Right renal pelvis (tissue), 4 donors: Measurements from ENCODE around the gene TOMM34. TPM values are rescaled to one million over a fixed set of nuclear protein-coding genes. Genes with fewer than 3 reads are reported as not detected.

Experiments
- DNase-seq, 4 donors: peaks; one replicate each; pipeline ENCODE4 v3.0.0-alpha.2; 2013; ENCODE audit warnings: low read depth in 4 of 4, low spot score in 3 of 4, missing footprints in 1 of 4
- polyA plus RNA-seq, 4 donors: library from polyadenylated mRNA; unstranded; fragments of 120-200 nt; gene quantifications; one replicate each; pipeline ENCODE4 v1.2.1, GENCODE V29; 2013; ENCODE audit not compliant: insufficient read length in 4 of 4

The TOMM34 gene
- polyA plus RNA-seq, 4 donors = 40.8 to 46.7 (median 42.8) TPM

GRCh38 chr20:44963325-44964215 lies 3.4 kb upstream of the TOMM34 start:
- no peak for DNase-seq

- no peak for DNase-seq
Measured at GRCh38 chr20:44962483-44962882, 2.3 kb upstream of the TOMM34 start.

- DNase-seq = no peak
Measured at GRCh38 chr20:44961870-44962267, 1.7 kb upstream of the TOMM34 start.

GRCh38 chr20:44961011-44961869 lies 1.0 kb upstream of the TOMM34 start:
- no peak for DNase-seq

GRCh38 chr20:44959638-44960102 lies 527 bp downstream of the TOMM34 start:
- DNase-seq = peak in 2 of 4 donors; percentile 15 to 20

GRCh38 chr20:44959082-44959637 lies 1.0 kb downstream of the TOMM34 start:
- DNase-seq = no peak

- no peak for DNase-seq
Measured at GRCh38 chr20:44958276-44958675, 1.9 kb downstream of the TOMM34 start.

- DNase-seq = no peak
Measured at GRCh38 chr20:44956410-44956809, 3.8 kb downstream of the TOMM34 start.

- DNase-seq = no peak
Measured at GRCh38 chr20:44955270-44955669, 4.9 kb downstream of the TOMM34 start.

- DNase-seq = no peak
Measured at GRCh38 chr20:44954211-44954610, 6.0 kb downstream of the TOMM34 start.

GRCh38 chr20:44952731-44953130 lies 7.5 kb downstream of the TOMM34 start:
- DNase-seq = no peak

GRCh38 chr20:44950368-44950767 lies 9.8 kb downstream of the TOMM34 start:
- no peak for DNase-seq

- DNase-seq = no peak
Measured at GRCh38 chr20:44948513-44948912, 11.7 kb downstream of the TOMM34 start.

GRCh38 chr20:44948107-44948506 lies 12.1 kb downstream of the TOMM34 start:
- DNase-seq = no peak

- no peak for DNase-seq
Measured at GRCh38 chr20:44946271-44946852, 13.8 kb downstream of the TOMM34 start.

GRCh38 chr20:44945261-44945660 lies 14.9 kb downstream of the TOMM34 start:
- DNase-seq = no peak

- no peak for DNase-seq
Measured at GRCh38 chr20:44943828-44944227, 16.4 kb downstream of the TOMM34 start.

- no peak for DNase-seq
Measured at GRCh38 chr20:44942264-44942973, 17.8 kb downstream of the TOMM34 start.

- DNase-seq = no peak
Measured at GRCh38 chr20:44941120-44941691, 19.0 kb downstream of the TOMM34 start.

- no peak for DNase-seq
Measured at GRCh38 chr20:44938637-44939036, 21.6 kb downstream of the TOMM34 start.
